OCI-LY1 (cell line): ENCODE results near the gene ENTPD6.

ENCODE experiments used
- CTCF ChIP-seq: fragments of 200-600 bp; sonication (generic), shearing (Covaris generic); IDR thresholded peaks from 2 replicates; pipeline ENCODE4 v1.5.1; 2017; ENCODE audit warnings: mild to moderate bottlenecking, antibody characterized with exemption, low read length, moderate library complexity, mixed read lengths
- EZH2 ChIP-seq: fragments of 200-600 bp; sonication (generic), shearing (Covaris generic); IDR thresholded peaks from 2 replicates; pipeline ENCODE4 v1.8.0; 2017; ENCODE audit warnings: borderline replicate concordance, mixed run types, mild to moderate bottlenecking, antibody characterized with exemption, low read length, moderate library complexity, mixed read lengths

- TF ChIP-seq CTCF (no peak), EZH2 (no peak)
Observed at GRCh38 chr20:25258828-25259227, 63.3 kb downstream of the ENTPD6 start.
